OCI-LY7 (cell line): Measurements from ENCODE around the gene KCNIP1. TPM values are rescaled to one million over a fixed set of nuclear protein-coding genes. Genes with fewer than 3 reads are reported as not detected.

ENCODE experiments used
- BruUV-seq: library from RNA; stranded (reverse); fragments of 400-500 nt; replicated peaks from 2 replicates; lab custom pipeline; 2021; lab: Mats Ljungman, UMichigan
- CTCF ChIA-PET: fragments of 300-600 bp; sonication (Branson Sonifier 250); formaldehyde crosslinking; loops from one replicate; lab custom pipeline; 2022; ENCODE audit warnings: antibody characterized with exemption; ENCODE audit not compliant: unreplicated experiment; lab: Charles Lee
- POLR2A ChIA-PET: fragments of 300-600 bp; sonication (Branson Sonifier 250); formaldehyde crosslinking; loops from one replicate; lab custom pipeline; 2022; ENCODE audit warnings: antibody characterized with exemption; lab: Charles Lee
- DNase-seq: peaks from one replicate; pipeline ENCODE4 v3.0.0-alpha.2; 2015; ENCODE audit warnings: low spot score
- H2AFZ ChIP-seq: fragments of 200-600 bp; sonication (generic), shearing (Covaris generic); 2 replicates; pipeline ENCODE4 v1.6.1; 2014; ENCODE audit warnings: mild to moderate bottlenecking, antibody characterized with exemption, low read length, moderate library complexity
- H3K27ac ChIP-seq: fragments of 200-600 bp; sonication (generic); 2 replicates; pipeline ENCODE4 v1.5.1; 2014; ENCODE audit warnings: mixed run types, low read depth, mild to moderate bottlenecking, moderate library complexity, low read length, inconsistent platforms; ENCODE audit not compliant: poor library complexity, severe bottlenecking
- H3K36me3 ChIP-seq: fragments of 200-600 bp; sonication (generic); 2 replicates; pipeline ENCODE4 v1.6.1; 2014; ENCODE audit warnings: mild to moderate bottlenecking, antibody characterized with exemption, low read length, moderate library complexity, mixed read lengths; ENCODE audit not compliant: insufficient read depth
- H3K4me1 ChIP-seq: fragments of 200-600 bp; sonication (generic); 2 replicates; pipeline ENCODE4 v1.5.1; 2014; ENCODE audit warnings: mild to moderate bottlenecking, low read length; ENCODE audit not compliant: insufficient read depth, poor library complexity, severe bottlenecking
- H3K4me2 ChIP-seq: fragments of 200-600 bp; sonication (generic); 2 replicates; pipeline ENCODE4 v1.6.1; 2014; ENCODE audit warnings: mild to moderate bottlenecking, low read length
- H3K4me3 ChIP-seq: fragments of 200-600 bp; sonication (generic); 2 replicates; pipeline ENCODE4 v1.5.1; 2014; ENCODE audit warnings: mild to moderate bottlenecking, low read depth, low read length; ENCODE audit not compliant: poor library complexity, severe bottlenecking
- H3K79me2 ChIP-seq: fragments of 200-600 bp; sonication (generic); 2 replicates; pipeline ENCODE4 v1.6.1; 2016; ENCODE audit warnings: low read depth, mild to moderate bottlenecking, low read length, moderate library complexity, mixed read lengths; ENCODE audit not compliant: insufficient read depth
- H3K9me2 ChIP-seq: fragments of 200-600 bp; sonication (generic); 2 replicates; pipeline ENCODE4 v1.6.1; 2016; ENCODE audit warnings: mild to moderate bottlenecking, low read length, mixed read lengths; ENCODE audit not compliant: insufficient read depth
- H3K9me3 ChIP-seq: fragments of 200-600 bp; sonication (generic); 2 replicates; pipeline ENCODE4 v1.6.1; 2014; ENCODE audit warnings: mild to moderate bottlenecking, mixed run types, low read length, mixed read lengths
- H4K20me1 ChIP-seq: fragments of 200-600 bp; sonication (generic); 2 replicates; pipeline ENCODE4 v1.6.1; 2014; ENCODE audit warnings: mild to moderate bottlenecking, antibody characterized with exemption, low read length, moderate library complexity, mixed read lengths; ENCODE audit not compliant: insufficient read depth
- EZH2phosphoT487 ChIP-seq: fragments of 200-600 bp; sonication (generic); IDR thresholded peaks from 2 replicates; pipeline ENCODE4 v1.6.1; 2018; ENCODE audit warnings: low read depth, borderline replicate concordance, mild to moderate bottlenecking, mixed run types, antibody characterized with exemption, low read length, moderate library complexity, mixed read lengths
- intact Hi-C: fragments of 100-400 bp; cut with micrococcal nuclease; formaldehyde crosslinking; loops from one replicate; pipeline ENCODE4 v1.10.0; 2022; ENCODE audit not compliant: unreplicated experiment
- total RNA-seq, 2 experiments: library from RNA; depleted of rRNA in 1 of 2; stranded (reverse); fragments of >200 nt in 1 of 2; shearing (Covaris generic) in 1 of 2; gene quantifications; 2 replicates each; pipeline ENCODE4 v1.2.3, GENCODE V29; 2014 to 2022
- TF ChIP-seq, protein P1 (sequence below): fragments of 200-600 bp; sonication (generic); conservative IDR thresholded peaks from 2 replicates; pipeline ENCODE4 v1.5.1; 2014; ENCODE audit warnings: mild to moderate bottlenecking, antibody characterized with exemption, low read length, moderate library complexity, mixed read lengths

Gene KCNIP1
- total RNA-seq, 2 experiments from 2014 or later, result not detected

- Histone ChIP-seq H3K4me1 (no peaks in the 10 kb centered on the region), H3K9me3 (no peaks in the 10 kb centered on the region), H3K79me2 (no peaks in the 10 kb centered on the region), H3K4me3 (no peak overlapping the region), H2AFZ (no peak overlapping the region), H3K4me2 (no peak overlapping the region), H3K27ac (no peak overlapping the region), H4K20me1 (no peaks in the 10 kb centered on the region), H3K9me2 (no peaks in the 10 kb centered on the region), H3K36me3 (no peaks in the 10 kb centered on the region)
- POLR2A ChIA-PET, result interaction anchor here (0.6 kb wide), 1 partner anchor 115 kb away, joined by 3 read pairs; no protein-coding TSS in a partner anchor
- BruUV-seq, result no TSS peak
- DNase-seq, result no peak
- no peak for TF ChIP-seq EZH2phosphoT487
- TF ChIP-seq, protein P1, sequence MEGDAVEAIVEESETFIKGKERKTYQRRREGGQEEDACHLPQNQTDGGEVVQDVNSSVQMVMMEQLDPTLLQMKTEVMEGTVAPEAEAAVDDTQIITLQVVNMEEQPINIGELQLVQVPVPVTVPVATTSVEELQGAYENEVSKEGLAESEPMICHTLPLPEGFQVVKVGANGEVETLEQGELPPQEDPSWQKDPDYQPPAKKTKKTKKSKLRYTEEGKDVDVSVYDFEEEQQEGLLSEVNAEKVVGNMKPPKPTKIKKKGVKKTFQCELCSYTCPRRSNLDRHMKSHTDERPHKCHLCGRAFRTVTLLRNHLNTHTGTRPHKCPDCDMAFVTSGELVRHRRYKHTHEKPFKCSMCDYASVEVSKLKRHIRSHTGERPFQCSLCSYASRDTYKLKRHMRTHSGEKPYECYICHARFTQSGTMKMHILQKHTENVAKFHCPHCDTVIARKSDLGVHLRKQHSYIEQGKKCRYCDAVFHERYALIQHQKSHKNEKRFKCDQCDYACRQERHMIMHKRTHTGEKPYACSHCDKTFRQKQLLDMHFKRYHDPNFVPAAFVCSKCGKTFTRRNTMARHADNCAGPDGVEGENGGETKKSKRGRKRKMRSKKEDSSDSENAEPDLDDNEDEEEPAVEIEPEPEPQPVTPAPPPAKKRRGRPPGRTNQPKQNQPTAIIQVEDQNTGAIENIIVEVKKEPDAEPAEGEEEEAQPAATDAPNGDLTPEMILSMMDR, result no peak
- intact Hi-C loops, result no loop called here
- CTCF ChIA-PET, result interaction anchor here (0.6 kb wide), 1 partner anchor 190 kb away, joined by 3 read pairs; no protein-coding TSS in a partner anchor
These were observed 121.7 kb downstream of the KCNIP1 start for GRCh38 chr5:170625221-170626165.

GRCh38 chr5:170626507-170627150 is 122.8 kb downstream of the KCNIP1 start:
- ChIA-PET POLR2A (no interaction called here), CTCF (no interaction called here)
- Histone ChIP-seq H3K27ac (no peak overlapping the region), H3K79me2 (no peaks in the 10 kb centered on the region), H3K4me1 (no peaks in the 10 kb centered on the region), H3K36me3 (no peaks in the 10 kb centered on the region), H3K9me2 (no peaks in the 10 kb centered on the region), H3K4me2 (no peak overlapping the region), H4K20me1 (no peaks in the 10 kb centered on the region), H3K9me3 (no peaks in the 10 kb centered on the region), H2AFZ (no peak overlapping the region), H3K4me3 (no peak overlapping the region)
- BruUV-seq, result no TSS peak
- intact Hi-C loops, result no loop called here
- TF ChIP-seq, protein P1, result no peak
- TF ChIP-seq EZH2phosphoT487, result no peak
- no peak for DNase-seq
